GM19467 (cell line): ENCODE results near the gene KRT6A.

ENCODE experiments used
- ATAC-seq: cut with Tn5 transposase; IDR thresholded peaks from one replicate; pipeline ENCODE4 v1.9.1; 2021; ENCODE audit warnings: mild to moderate bottlenecking, moderate library complexity; ENCODE audit not compliant: unreplicated experiment

KRT6A gene

GRCh38 chr12:52524898-52525591 is 32.0 kb upstream of the KRT6A start:
- no peak for ATAC-seq

DNA sequence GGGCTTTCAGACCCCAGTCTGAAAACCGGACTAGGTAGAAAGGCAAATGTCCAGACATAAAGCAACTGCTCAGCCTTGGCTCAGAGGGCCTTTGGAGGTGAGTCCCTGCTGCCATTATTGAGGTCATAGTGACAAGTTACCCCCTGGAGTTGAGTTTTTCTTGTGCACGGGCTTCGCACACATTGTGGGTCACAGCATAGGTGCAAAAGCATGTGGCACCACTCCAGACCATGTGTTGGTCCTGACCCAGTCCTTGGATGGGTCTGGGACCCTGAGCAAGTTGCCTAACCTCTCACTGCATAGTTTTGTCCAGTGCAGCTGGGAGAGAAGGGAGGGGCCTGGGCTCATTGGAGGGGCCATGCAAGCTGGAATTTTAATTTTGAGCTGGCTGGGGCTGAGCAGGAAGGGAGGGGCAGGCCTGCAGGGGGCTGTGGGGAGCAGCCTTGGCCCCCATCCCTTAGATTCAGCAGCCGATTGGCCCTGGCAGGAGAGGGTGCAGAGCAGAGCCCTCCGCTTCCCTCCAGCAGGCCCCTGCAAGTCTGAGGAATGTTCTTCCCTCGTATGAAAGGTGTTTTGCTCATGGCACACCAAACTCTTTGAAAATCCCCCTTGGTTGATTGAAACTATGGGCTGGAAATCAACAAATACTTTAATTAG is 31.3 kb upstream of the KRT6A start:
- ATAC-seq, result no peak

DNA sequence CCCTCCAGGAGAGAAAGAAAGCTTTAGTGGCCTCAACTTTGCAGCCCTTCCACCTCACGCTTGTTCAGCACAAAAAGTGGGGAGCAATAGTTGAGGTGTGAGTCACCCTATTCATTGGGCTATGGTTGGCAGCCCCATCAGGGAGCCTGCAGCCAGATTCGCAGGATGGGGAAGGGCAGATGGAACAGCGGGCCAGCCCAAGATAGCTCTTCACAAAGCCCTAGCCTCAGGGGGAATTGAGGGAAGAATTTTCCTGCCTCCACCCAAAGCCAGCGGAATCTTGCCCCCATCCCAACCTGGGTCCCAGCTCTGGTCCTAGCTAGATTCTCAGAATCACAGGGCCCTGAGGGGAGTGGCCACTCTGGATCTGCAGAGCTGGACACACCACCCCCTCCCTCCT is 30.8 kb upstream of the KRT6A start:
- no peak for ATAC-seq

- no peak for ATAC-seq
Observed at GRCh38 chr12:52522346-52523011, 29.4 kb upstream of the KRT6A start.

DNA sequence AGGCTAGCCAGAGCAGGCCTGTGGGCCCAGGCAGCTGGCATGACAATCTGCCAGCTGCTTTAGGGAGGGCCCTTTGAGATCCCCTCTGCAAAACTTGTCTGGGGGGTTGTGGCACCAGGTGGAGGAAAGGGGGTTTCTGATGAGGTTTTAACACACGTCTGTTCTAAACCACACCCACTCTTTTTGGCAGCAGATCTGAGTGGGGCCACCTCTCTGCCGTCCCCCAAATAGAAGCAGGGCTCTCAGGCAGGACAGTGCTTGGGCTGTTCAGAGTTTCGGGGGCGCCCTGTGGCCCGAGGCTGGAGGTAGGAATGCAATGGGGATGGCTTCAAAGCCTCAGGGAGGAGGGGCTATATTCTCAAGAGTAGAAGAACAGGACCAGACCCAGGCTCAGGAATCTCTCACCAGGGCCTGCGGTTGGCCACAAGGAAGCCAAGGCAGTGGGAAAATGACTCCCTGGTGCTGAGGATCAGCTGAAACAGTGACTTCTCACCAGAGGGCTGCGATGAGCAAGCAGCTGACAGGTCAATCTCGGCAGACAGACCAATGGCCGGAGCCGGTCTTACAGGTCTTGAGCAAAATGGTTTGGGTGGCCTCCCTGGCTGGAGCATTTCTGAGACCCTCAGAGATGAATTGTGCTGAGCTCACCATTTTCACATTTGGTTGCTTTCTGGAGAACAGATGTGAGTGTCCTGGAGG is 28.7 kb upstream of the KRT6A start:
- ATAC-seq, result no peak

DNA sequence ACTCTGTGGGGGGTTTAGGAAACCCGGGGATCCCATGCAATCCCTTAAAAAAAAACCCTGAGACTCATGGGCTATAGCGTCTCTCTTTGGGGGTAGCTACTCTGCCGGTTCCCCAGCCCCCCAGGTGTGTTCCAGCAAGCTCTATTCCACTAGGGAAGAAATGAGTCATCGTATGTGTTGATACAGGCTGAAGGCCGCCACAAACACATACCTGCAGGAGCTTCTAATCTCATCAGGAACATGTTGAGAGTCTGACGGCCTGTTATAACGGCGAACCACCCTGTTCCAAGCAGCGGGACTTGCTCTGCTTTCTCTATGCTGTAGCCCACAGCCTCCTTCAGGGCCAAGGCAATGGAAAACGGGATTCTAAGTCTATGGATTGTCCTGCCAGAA is 28.1 kb upstream of the KRT6A start:
- ATAC-seq, result no peak

- no peak for ATAC-seq
Observed at GRCh38 chr12:52519826-52520662, 27.0 kb upstream of the KRT6A start, which contains the start of gene KRT5. TSS of gene KRT5 (minus strand) at chr12:52520394. CDS start at chr12:52520296, 98 bp downstream.

GRCh38 chr12:52519387-52519703 is 26.3 kb upstream of the KRT6A start:
- ATAC-seq, result no peak

GRCh38 chr12:52518574-52519386 is 25.7 kb upstream of the KRT6A start:
- no peak for ATAC-seq

GRCh38 chr12:52517888-52518287 is 24.8 kb upstream of the KRT6A start:
- ATAC-seq, result no peak

DNA sequence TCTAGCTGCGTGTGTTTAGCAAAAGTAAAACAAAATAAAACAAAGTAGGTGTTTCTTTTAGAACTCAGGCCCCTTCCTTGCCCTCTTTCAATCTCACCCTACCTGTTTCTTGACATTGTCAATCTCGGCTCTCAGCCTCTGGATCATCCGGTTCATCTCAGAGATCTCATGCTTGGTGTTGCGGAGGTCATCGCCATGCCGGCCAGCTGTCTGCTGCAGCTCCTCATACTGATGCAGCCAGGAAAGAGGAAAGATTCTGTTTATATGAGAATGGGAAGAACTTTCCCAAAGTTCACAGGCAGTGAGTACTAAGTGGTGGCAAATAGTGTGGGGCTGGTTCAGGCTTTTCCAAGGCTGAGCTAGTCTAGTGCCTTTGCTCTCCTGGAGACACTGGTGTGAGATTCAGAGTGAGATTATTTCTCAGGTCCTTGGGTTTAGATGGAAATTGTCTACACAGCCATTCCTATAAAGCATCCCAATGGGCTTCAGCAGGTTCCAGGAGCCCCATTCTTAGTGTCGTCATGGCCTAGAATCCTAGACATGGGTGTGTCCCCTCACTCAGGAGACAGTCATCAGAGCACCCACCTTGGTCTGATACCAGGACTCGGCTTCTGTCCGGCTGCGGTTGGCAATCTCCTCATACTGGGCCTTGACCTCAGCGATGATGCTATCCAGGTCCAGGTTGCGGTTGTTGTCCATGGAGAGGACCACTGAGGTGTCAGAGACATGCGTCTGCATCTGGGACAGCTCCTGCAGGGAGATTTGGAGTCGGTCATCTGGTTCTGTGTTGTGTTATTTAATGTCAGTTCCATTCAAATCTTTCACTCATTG is 24.2 kb upstream of the KRT6A start:
- no peak for ATAC-seq

DNA sequence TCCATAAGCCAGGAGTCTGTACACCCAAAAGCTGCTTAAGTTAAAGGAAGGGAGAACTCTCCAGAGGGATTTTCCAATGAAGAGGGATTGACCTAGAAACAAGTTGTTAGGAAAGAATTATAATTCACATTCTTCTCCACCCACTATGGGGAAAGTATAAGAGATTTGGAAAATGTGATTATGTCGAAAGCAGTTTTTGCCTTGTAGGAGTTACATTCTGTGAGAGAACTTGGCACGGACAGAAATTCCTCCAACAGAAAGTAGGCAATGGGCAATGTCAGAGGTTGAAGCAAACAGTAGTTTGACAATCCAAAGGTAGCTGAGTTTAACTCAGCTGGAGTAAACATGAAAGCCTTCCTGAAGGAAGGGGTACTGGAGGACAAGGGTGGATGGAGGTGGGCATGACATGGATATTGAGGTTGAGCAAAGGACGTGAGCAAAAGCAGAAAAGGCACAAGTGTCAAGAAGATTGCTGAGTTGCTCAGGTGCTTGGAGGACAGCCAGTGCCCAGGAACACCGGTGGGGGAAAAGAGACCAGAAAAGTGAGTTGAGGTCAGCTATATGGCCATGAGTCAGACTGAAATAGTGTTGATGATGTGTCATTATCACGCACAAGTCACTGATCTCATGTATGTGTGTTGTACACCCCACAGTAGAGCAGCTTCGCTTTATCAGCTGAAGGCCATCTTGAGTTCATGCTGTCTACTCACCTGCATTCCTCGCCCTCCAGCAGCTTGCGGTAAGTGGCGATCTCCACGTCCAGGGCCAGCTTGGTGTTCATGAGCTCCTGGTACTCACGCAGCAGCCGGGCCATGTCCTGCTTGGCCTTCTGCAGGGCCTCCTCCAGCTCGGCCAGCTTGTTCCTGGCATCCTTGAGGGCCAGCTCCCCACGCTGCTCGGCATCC is 23.1 kb upstream of the KRT6A start:
- ATAC-seq, result no peak

DNA sequence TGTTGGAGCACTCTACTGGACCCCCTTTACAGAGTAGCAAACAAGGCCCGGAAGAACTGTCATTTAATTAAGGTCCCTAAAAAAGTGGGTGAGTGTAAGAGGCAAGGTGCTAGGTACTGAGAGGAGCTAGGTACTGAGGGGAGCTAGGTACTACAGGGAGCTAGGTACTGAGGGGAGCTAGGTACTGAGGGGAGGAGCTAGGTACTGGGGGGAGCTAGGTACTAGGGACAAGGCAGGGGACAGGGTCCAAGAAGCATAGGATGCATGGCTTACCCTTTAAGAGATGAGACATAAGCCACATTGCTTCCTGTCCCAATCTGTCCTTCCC is 22.2 kb upstream of the KRT6A start:
- no peak for ATAC-seq

DNA sequence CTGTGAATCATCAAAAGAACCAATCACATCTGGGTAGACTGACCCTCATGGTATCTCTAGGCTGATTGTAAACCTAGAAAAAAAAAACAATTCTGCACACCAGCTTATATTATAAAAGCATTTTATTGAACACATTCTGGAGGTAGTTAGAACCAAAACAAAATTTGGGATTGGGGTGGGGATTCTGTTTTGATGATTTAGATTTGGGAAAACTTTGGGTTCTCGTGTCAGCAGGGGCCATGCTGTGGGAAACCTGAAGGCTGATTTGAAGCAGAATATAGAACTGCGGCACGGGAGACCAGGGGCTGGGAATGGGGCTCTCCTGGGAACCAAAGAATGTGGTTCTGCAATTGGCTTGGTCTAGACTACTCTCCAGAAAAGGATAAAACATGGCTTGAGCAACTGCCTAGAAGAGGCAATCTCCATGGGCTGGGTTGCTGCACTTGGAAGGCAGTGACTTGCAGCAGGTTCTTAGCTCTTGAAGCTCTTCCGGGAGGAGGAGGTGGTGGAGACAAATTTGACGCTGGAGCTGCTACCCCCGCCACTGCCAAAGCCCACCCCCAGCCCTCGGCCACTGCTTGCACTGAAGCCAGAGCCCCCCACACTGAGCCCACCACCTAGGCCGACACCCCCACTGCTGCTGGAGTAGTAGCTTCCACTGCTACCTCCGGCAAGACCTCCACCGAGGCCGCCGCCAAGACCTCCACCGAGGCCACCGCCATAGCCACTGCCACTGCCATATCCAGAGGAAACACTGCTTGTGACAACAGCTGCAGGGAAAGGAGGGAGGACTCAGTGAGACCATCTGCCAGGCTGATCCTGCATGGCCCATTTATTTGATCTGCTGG is 21.6 kb upstream of the KRT6A start:
- no peak for ATAC-seq

- ATAC-seq, result no peak
Observed at GRCh38 chr12:52513736-52514135, 20.7 kb upstream of the KRT6A start.

DNA sequence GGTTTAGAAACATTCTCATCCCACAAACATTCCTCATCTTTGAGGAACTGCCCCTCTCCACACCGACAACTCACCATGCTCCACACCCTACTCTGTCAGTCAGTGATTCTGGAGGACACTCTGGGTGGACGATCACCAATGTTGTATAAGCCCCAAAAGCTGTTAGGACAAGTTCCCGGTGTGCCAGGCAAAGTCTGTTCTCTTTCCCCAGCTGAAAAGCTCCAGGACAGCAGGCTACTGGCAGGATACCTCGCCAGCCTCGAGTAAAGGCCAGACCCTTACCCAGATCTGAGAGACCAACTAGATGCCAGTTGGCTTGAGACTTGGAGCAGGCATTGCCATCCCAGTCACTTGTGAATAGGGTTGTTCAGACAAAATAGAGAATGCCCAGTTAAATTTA is 15.2 kb upstream of the KRT6A start:
- ATAC-seq, result no peak
